Stomach smooth muscle (tissue), 2 donors: ENCODE results near the gene MRPS24.

Experiments
- H3K27ac ChIP-seq: one replicate; pipeline ENCODE4 v1.7.0; 2013; ENCODE audit warnings: mild to moderate bottlenecking, low read length, inconsistent platforms
- H3K27me3 ChIP-seq, 2 donors: one replicate each; pipeline ENCODE4 v1.7.0; 2013; ENCODE audit warnings: low read length in 2 of 2; ENCODE audit not compliant: insufficient read depth in 2 of 2, control insufficient read depth in 1 of 2
- H3K36me3 ChIP-seq, 2 donors: one replicate each; pipeline ENCODE4 v1.7.0; 2013; ENCODE audit warnings: low read length in 2 of 2; ENCODE audit not compliant: control insufficient read depth in 2 of 2, insufficient read depth in 2 of 2
- H3K4me1 ChIP-seq: one replicate; pipeline ENCODE4 v1.7.0; 2013; ENCODE audit warnings: low read length; ENCODE audit not compliant: control insufficient read depth, insufficient read depth
- H3K4me3 ChIP-seq, 2 donors: one replicate each; pipeline ENCODE4 v1.7.0; 2013; ENCODE audit warnings: low read length in 2 of 2
- H3K9ac ChIP-seq, 2 donors: one replicate each; pipeline ENCODE4 v1.7.0; 2013; ENCODE audit warnings: low read length in 2 of 2, mild to moderate bottlenecking in 1 of 2
- H3K9me3 ChIP-seq, 2 donors: one replicate each; pipeline ENCODE4 v1.7.0; 2013; ENCODE audit warnings: low read length in 2 of 2; ENCODE audit not compliant: control insufficient read depth in 2 of 2
- donor health status: healthy.
- donor health status: Pancreatic carcinoma.

Gene MRPS24

DNA sequence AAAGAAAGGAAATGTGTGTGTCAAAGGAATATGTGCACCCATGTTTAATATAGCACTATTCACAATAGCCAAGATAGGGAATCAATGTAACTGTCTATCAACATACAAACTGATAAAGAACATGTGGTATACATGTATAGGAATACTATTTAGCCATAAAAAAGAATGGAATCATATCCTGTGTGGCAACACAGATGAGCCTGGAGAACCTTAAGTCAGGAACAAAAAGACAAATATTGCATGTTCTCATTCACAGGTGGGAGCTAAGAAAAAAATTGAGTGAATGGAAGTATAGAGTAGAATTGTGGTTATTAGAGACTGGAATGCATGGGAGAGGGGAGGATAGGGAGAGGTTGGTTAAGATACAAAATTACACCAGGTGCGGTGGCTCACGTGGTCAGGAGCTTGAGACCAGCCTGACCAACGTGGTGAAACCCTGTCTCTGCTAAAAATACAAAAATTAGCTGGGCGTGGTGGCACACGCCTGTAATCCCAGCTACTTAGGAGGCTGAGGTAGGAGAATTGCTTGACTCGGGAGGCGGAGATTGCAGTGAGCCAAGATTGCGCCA, 26.6 kb upstream of the MRPS24 start:
- no peaks in the 10 kb centered on the region for H3K9me3 ChIP-seq
- H3K27me3 ChIP-seq = no peaks in the 10 kb centered on the region
- H3K4me1 ChIP-seq = peaks cover 3% of the 10 kb centered on the region
- no peak overlapping the region for H3K27ac ChIP-seq
- no peak overlapping the region for H3K4me3 ChIP-seq
- H3K36me3 ChIP-seq = peaks cover 0 to 2% of the 10 kb centered on the region in 2 donors
- no peak overlapping the region for H3K9ac ChIP-seq

DNA sequence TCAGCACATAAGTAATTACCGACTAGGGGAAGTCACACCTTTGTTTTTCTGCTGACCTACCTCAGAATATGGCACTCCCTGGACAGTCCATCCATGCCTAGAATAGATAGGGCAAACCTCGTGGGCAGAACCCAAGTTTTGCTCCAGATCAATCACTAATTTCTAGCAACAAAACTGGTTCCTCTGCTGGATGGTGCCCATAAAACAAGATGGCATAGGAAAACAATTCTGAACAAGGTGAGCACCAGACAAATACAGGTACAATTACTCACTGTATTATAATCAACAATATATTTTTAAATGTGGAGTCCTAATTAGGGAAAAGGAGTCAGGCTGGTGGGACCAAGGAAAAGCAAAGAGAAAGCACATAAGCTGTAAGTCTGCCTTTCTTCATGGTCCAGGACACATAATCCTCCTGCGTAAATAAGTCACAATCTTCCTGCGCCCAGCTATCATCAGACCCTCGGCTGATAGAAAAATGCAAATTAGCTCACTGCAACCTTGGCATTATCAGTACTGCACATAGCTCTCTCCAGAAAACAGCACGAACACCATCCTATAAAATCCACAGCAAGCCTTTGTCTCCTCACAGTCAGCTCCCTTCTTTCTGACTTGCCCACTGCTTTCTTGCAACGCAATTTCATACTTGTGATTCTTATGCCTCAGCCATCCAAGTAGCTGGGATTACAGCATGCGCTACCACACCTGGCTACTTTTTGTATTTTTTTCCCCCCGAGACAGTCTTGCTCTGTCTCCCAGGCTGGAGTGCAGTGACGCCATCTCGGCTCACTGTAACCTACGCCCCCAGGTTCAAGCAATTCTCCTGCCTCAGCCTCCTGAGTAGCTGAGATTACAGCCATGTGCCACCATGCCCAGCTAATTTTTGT, 22.0 kb upstream of the MRPS24 start:
- no peak overlapping the region for H3K27ac ChIP-seq
- H3K4me1 ChIP-seq = peaks cover 4% of the 10 kb centered on the region

DNA sequence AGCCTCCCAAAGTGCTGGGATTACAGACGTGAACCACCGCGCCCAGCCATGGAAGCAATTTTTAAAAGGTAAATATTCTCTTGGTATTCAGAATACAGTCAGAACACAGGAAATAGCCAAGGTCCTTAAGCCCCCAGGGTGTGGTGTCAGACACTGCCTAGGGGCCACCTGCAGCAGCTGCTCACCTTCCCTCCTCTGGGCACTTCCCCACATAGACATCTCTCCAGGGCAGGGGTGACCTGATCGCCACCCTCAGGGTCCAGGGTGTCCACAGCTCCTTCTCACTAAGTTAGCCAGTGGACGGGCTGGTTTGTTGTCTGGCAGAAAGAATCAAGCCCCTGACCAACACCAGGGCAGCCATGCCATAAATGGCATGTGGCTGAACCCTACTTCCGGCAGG, 21.2 kb upstream of the MRPS24 start:
- no peaks in the 10 kb centered on the region for H3K9me3 ChIP-seq

More for the DNA sequence above, 22.0 kb upstream of the MRPS24 start:
- Histone ChIP-seq H3K4me3 (no peak overlapping the region), H3K9ac (no peak overlapping the region), H3K36me3 (peaks cover 2 to 3% of the 10 kb centered on the region in 2 donors), H3K27me3 (no peaks in the 10 kb centered on the region), H3K9me3 (no peaks in the 10 kb centered on the region)

DNA sequence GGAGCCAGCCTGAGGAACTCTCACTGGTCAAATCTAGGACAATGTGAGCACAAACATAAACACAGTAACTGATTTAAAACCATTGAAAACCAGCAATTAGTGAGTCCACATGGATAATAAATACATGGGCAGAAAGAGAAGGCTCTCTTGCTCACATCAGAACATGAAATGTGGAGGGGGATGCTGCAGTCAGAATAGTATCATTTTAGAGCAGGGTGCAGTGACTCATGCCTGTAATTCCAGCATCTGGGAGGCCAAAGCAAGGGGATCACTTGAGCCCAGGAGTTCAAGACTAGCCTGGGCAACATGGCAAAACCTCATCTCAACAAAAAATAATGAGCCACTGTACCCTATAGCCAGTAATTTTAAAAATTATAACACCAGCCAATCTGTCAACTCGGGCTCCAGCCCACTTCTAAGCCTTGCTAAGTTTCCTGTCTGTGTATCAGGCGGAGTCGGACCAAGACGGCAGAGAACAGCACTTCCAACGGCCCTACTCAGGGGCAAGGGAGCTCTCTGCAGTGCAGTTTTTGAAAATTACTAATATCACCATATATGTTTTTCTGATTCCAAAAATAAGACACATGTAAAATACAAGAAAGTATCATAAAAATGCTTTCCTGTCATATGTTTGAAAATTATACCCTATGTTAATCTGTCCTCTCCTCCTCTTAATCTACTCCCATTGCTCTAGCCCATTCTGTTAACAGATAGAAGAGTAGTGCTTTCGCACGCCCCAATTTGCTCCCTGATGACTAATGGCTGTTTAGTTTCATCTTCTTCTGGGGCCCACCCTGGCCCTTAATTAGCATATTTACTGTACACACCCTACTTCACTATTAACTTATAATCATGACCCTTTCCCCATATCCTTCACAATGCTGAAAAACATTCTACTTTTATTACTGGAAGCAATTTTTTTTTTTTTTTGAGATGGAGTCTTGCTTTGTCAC, 20.0 kb upstream of the MRPS24 start:
- Histone ChIP-seq H3K27me3 (no peaks in the 10 kb centered on the region), H3K4me1 (peaks cover 4% of the 10 kb centered on the region), H3K9me3 (no peaks in the 10 kb centered on the region), H3K4me3 (no peak overlapping the region), H3K27ac (no peak overlapping the region), H3K9ac (no peak overlapping the region), H3K36me3 (peaks cover 12 to 14% of the 10 kb centered on the region in 2 donors)

More for the DNA sequence above, 21.2 kb upstream of the MRPS24 start:
- Histone ChIP-seq H3K9ac (no peak overlapping the region), H3K4me3 (no peak overlapping the region), H3K36me3 (peaks cover 8% of the 10 kb centered on the region in 2 donors), H3K27ac (no peak overlapping the region), H3K4me1 (peaks cover 4% of the 10 kb centered on the region), H3K27me3 (no peaks in the 10 kb centered on the region)

DNA sequence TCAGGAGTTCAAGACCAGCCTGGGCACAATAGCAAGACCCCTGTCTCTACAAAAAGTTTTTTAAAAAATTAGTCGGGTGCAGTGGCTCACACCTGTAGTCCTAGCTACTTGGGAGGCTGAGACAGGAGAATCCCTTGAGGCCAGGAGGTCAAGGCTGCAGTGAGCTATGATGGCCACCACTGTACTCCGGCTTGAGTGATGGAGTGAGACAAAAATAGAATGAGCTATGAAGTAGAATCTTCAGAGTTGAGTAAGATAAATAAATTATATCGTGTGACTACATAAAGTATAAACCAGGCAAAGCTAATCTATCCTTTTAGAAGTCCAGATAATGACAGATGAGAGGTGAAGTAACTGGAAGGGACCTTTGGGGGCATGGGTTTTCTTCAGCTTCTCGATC, 15.3 kb upstream of the MRPS24 start:
- Histone ChIP-seq H3K4me3 (no peak overlapping the region), H3K4me1 (peaks cover 4% of the 10 kb centered on the region), H3K27ac (no peak overlapping the region), H3K36me3 (peaks cover 35 to 37% of the 10 kb centered on the region in 2 donors), H3K9ac (no peak overlapping the region), H3K27me3 (no peaks in the 10 kb centered on the region), H3K9me3 (no peaks in the 10 kb centered on the region)

DNA sequence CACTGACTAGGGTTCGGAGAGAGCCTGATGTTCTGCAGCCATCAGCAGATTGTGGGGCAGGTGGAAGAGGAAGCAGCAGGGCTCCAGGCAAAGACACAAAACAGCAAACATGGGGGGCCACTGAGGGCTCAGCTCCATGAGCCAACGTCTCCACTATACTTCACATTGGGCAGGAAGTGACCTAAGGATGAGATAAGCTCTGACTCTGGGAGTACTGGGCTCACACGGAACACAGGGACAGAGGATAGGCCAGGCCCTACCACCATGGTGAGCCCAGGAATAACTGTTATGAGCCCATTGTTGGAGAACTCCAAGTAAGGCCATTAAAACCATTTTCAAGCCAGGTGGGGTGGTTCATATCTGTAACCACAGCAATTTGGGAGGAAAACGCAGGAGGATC, 14.9 kb upstream of the MRPS24 start:
- Histone ChIP-seq H3K4me1 (peaks cover 4% of the 10 kb centered on the region), H3K9ac (no peak overlapping the region), H3K4me3 (no peak overlapping the region), H3K36me3 (peaks cover 37 to 40% of the 10 kb centered on the region in 2 donors), H3K9me3 (no peaks in the 10 kb centered on the region), H3K27me3 (no peaks in the 10 kb centered on the region), H3K27ac (no peak overlapping the region)

DNA sequence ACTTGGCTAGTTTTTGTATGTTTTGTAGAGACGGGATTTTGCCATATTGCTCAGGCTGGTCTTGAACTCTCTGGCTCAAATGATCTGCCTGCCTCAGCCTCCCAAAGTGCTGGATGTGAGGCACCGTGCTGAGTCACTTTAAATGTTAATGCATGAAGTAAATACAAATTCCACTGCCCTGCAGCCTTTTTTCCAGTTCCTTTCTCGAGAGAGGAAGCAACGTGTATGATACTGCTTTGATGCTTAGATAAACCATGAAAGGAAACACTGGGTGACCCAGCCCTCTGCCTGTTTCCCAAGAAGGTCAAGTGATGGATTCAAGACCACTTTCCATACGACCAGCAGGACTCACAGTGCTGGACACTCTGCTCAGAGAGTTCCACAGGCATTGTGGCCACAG, 11.3 kb upstream of the MRPS24 start:
- Histone ChIP-seq H3K9ac (no peak overlapping the region), H3K36me3 (peaks cover 63 to 69% of the 10 kb centered on the region in 2 donors), H3K4me1 (no peaks in the 10 kb centered on the region), H3K27me3 (no peaks in the 10 kb centered on the region), H3K9me3 (no peaks in the 10 kb centered on the region), H3K4me3 (no peak overlapping the region), H3K27ac (no peak overlapping the region)

DNA sequence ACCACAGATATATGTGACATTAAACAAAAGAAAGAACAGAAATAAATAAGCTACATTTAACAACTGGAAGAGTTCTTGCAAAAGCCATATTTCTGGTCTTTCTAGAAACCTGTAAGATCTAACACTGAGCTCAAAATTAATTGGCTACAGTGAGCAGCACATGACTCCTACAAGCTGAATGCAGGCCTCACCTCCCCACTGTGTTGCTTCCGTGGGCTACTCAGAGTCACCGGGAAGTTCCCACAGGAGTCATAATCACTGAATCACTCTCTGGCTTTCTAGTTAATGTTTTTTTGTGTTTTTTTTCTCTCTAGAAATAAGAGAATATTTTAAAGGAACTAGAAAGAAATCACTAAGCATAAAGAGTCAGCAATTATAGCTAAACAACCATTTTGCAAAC, 10.2 kb upstream of the MRPS24 start:
- Histone ChIP-seq H3K4me1 (no peaks in the 10 kb centered on the region), H3K9ac (no peak overlapping the region), H3K4me3 (no peak overlapping the region), H3K27me3 (no peaks in the 10 kb centered on the region), H3K9me3 (no peaks in the 10 kb centered on the region), H3K27ac (no peak overlapping the region), H3K36me3 (peaks cover 65 to 71% of the 10 kb centered on the region in 2 donors)

DNA sequence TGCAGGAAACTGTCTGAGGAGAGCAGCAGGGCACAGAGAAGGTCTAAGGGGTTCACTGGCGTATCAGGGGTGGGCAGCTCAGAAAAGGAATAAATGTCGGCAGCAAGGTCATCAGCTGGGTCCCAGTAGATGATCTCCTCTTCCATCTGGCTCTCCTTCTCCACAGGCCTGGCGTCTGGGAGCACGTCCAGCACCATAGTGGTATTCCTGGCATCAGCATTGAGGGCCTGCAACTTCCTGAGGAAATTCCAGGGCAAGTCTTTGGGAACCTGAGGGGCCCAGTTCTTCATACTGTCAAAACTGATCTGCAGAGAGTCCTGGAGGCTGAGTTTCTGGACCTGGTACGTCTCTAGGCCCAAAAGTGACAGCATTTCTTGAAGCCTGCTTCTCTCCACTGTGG, 9.6 kb upstream of the MRPS24 start:
- Histone ChIP-seq H3K27me3 (no peaks in the 10 kb centered on the region), H3K4me3 (no peak overlapping the region), H3K36me3 (peaks cover 62 to 68% of the 10 kb centered on the region in 2 donors), H3K9me3 (no peaks in the 10 kb centered on the region), H3K27ac (peak overlapping the region; percentile 24), H3K4me1 (no peaks in the 10 kb centered on the region), H3K9ac (no peak overlapping the region)

DNA sequence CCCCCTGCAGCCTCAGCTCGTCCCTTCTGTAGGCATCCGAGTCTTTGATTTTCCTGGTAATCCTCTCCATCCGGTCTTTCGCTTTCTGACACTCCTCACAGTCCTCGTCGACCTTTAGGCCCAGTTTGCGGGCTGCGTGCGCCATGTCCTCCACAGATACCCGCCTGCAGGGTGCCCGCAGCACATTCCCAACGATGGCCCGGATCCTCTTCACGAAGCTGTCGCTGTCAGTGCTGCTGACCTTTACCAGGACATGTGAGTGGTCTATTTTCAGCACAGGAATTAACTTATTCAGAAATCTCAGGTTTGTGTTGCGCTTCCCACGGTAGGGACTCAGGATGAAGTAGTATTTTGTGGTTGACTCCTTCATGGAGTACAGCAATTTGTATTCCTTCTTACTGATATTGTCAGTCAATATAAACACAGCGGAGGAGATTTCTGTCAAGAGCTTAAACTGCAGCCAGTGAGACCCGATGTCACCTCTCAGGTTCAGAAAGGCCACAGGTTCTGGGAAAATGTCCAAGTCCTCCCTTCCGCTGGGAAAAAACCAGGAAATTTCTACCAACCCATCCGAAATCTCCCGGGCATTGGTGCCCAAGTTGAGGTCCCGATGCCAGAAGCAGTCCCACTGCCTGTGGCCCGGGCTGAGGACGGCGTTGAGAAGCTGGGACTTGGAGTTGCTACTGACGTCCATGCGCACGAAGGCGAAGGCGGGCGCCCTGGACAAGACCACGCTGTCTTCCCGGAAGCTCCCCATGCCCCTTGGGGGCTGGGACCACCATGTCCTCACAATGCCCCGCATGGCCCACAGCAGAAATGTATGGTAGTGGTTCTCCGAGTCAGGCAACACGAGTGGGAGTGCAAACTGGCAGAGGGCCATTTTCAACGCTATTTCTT, 8.9 kb upstream of the MRPS24 start:
- H3K36me3 ChIP-seq = peaks cover 62 to 67% of the 10 kb centered on the region in 2 donors

More for the DNA sequence above, 8.9 kb upstream of the MRPS24 start:
- no peak overlapping the region for H3K4me3 ChIP-seq
- peaks cover 2% of the 10 kb centered on the region for H3K4me1 ChIP-seq
- no peak overlapping the region for H3K9ac ChIP-seq
- no peaks in the 10 kb centered on the region for H3K27me3 ChIP-seq
- peak overlapping the region; percentile 24 for H3K27ac ChIP-seq
- no peaks in the 10 kb centered on the region for H3K9me3 ChIP-seq
